ENCODE measurements around the gene LRP1. TPM values are rescaled to one million over a fixed set of nuclear protein-coding genes. Genes with fewer than 3 reads are reported as not detected.

LRP1 gene
- total and polyA plus RNA-seq, 2 of the 13 experiments (the other 11 are each of a cell fraction or from before 2014, with no cell fraction given) = 14.7 to 30.8 TPM

DNA sequence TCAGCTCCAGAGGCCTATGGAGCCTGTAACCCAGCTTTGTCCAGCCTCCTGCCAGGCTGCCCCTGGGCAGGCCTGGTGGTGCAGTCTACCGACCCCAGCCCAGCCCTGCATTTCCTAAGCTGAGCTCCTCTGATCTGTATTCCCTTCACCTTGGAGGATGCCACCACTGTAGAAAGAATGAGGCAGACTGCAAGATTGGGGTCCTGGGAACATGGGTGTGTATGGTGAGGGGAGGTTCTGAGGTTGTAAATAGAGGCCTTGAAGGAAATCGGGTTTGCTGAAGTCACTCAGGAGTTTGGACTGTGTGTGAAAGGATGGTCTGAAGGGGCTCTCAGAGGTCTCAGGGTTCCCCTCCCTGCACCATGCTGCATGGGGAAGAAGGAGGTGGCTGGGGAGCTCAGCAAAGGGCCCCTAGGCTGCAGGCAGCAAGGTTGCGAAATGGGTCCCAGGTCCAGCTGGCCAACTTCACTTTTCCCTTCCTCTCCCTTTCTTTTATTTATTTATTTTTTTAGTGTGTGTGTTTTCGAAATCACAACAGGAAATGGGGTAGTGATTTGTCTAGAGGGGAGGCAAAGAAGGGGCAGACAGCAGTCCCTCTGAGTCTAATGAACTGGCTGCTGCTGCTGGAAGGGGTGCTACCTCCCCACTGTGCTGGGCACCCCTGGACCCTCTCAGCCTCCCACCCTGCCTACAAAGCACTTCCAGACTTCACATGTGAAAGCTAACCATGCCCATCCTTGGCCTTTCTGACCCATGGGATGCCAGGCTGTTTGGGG is 20.4 kb downstream of the LRP1 start (continued):
- 0 out of 2 replicates have a peak, but pooled peaks have one; percentile 32 for TF ChIP-seq ZZZ3 (CRISPR knock-in tag; IDR thresholded peaks at IDR 0.05; ENCODE audit: borderline replicate concordance)
- TF ChIP-seq, protein P1, sequence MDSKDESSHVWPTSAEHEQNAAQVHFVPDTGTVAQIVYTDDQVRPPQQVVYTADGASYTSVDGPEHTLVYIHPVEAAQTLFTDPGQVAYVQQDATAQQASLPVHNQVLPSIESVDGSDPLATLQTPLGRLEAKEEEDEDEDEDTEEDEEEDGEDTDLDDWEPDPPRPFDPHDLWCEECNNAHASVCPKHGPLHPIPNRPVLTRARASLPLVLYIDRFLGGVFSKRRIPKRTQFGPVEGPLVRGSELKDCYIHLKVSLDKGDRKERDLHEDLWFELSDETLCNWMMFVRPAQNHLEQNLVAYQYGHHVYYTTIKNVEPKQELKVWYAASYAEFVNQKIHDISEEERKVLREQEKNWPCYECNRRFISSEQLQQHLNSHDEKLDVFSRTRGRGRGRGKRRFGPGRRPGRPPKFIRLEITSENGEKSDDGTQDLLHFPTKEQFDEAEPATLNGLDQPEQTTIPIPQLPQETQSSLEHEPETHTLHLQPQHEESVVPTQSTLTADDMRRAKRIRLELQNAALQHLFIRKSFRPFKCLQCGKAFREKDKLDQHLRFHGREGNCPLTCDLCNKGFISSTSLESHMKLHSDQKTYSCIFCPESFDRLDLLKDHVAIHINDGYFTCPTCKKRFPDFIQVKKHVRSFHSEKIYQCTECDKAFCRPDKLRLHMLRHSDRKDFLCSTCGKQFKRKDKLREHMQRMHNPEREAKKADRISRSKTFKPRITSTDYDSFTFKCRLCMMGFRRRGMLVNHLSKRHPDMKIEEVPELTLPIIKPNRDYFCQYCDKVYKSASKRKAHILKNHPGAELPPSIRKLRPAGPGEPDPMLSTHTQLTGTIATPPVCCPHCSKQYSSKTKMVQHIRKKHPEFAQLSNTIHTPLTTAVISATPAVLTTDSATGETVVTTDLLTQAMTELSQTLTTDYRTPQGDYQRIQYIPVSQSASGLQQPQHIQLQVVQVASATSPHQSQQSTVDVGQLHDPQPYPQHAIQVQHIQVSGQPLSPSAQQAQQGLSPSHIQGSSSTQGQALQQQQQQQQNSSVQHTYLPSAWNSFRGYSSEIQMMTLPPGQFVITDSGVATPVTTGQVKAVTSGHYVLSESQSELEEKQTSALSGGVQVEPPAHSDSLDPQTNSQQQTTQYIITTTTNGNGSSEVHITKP (CRISPR knock-in tag; IDR thresholded peaks at IDR 0.05; ENCODE audit: low read depth) = no peak; the same call in 1 of the 2 replicates
- TF ChIP-seq, protein P2, sequence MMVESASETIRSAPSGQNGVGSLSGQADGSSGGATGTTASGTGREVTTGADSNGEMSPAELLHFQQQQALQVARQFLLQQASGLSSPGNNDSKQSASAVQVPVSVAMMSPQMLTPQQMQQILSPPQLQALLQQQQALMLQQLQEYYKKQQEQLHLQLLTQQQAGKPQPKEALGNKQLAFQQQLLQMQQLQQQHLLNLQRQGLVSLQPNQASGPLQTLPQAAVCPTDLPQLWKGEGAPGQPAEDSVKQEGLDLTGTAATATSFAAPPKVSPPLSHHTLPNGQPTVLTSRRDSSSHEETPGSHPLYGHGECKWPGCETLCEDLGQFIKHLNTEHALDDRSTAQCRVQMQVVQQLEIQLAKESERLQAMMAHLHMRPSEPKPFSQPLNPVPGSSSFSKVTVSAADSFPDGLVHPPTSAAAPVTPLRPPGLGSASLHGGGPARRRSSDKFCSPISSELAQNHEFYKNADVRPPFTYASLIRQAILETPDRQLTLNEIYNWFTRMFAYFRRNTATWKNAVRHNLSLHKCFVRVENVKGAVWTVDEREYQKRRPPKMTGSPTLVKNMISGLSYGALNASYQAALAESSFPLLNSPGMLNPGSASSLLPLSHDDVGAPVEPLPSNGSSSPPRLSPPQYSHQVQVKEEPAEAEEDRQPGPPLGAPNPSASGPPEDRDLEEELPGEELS (CRISPR knock-in tag; IDR thresholded peaks at IDR 0.05) = peak; percentile 94
- no peak for TF ChIP-seq ADNP (CRISPR knock-in tag; IDR thresholded peaks at IDR 0.05)
- no peak for TF ChIP-seq ZNF224 (CRISPR knock-in tag; IDR thresholded peaks at IDR 0.05)
- no peak for TF ChIP-seq EEA1 (CRISPR knock-in tag; IDR thresholded peaks at IDR 0.05; ENCODE audit: borderline replicate concordance)
- no peak for TF ChIP-seq ZNF317 (CRISPR knock-in tag; IDR thresholded peaks at IDR 0.05)
- TF ChIP-seq, protein P3, sequence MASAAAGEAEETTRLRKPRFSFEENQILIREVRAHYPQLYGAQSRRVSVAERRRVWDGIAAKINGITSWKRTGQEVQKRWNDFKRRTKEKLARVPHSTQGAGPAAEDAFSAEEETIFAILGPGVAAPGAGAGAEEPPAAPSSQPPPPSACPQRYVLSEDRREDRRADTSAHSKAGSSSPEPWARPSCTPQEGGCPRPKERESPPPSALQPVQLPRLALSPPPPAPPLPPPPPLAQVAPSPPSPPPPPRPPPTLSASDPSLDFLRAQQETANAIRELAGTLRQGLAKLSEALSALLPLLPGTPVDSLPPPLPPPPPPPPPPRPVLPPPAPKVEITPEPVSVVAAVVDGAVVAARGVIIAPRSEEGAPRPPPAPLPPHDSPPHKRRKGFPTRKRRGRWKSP (CRISPR knock-in tag; IDR thresholded peaks at IDR 0.05) = no peak
- TF ChIP-seq, protein P4, sequence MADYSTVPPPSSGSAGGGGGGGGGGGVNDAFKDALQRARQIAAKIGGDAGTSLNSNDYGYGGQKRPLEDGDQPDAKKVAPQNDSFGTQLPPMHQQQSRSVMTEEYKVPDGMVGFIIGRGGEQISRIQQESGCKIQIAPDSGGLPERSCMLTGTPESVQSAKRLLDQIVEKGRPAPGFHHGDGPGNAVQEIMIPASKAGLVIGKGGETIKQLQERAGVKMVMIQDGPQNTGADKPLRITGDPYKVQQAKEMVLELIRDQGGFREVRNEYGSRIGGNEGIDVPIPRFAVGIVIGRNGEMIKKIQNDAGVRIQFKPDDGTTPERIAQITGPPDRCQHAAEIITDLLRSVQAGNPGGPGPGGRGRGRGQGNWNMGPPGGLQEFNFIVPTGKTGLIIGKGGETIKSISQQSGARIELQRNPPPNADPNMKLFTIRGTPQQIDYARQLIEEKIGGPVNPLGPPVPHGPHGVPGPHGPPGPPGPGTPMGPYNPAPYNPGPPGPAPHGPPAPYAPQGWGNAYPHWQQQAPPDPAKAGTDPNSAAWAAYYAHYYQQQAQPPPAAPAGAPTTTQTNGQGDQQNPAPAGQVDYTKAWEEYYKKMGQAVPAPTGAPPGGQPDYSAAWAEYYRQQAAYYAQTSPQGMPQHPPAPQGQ (CRISPR knock-in tag; IDR thresholded peaks at IDR 0.05; ENCODE audit: borderline replicate concordance) = no peak
- TF ChIP-seq EZH2 (conservative IDR thresholded peaks at IDR 0.05; ENCODE audit: low read depth, low read length) = no peak
- TF ChIP-seq, protein P5, sequence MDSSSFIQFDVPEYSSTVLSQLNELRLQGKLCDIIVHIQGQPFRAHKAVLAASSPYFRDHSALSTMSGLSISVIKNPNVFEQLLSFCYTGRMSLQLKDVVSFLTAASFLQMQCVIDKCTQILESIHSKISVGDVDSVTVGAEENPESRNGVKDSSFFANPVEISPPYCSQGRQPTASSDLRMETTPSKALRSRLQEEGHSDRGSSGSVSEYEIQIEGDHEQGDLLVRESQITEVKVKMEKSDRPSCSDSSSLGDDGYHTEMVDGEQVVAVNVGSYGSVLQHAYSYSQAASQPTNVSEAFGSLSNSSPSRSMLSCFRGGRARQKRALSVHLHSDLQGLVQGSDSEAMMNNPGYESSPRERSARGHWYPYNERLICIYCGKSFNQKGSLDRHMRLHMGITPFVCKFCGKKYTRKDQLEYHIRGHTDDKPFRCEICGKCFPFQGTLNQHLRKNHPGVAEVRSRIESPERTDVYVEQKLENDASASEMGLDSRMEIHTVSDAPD (CRISPR knock-in tag; IDR thresholded peaks at IDR 0.05) = 0 out of 2 replicates have a peak, but pooled peaks have one; percentile 27
- no peak for TF ChIP-seq REL (CRISPR knock-in tag; conservative IDR thresholded peaks at IDR 0.05)
- TF ChIP-seq GTF3A (CRISPR knock-in tag; conservative IDR thresholded peaks at IDR 0.05) = no peak
- TF ChIP-seq, protein P6, sequence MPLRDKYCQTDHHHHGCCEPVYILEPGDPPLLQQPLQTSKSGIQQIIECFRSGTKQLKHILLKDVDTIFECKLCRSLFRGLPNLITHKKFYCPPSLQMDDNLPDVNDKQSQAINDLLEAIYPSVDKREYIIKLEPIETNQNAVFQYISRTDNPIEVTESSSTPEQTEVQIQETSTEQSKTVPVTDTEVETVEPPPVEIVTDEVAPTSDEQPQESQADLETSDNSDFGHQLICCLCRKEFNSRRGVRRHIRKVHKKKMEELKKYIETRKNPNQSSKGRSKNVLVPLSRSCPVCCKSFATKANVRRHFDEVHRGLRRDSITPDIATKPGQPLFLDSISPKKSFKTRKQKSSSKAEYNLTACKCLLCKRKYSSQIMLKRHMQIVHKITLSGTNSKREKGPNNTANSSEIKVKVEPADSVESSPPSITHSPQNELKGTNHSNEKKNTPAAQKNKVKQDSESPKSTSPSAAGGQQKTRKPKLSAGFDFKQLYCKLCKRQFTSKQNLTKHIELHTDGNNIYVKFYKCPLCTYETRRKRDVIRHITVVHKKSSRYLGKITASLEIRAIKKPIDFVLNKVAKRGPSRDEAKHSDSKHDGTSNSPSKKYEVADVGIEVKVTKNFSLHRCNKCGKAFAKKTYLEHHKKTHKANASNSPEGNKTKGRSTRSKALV (CRISPR knock-in tag; IDR thresholded peaks at IDR 0.05) = no peak

All from HepG2 (cell line).